Fibroblast of lung (primary cell): ENCODE data around the gene SDC4.

Experiments used
- CTCF ChIP-seq, 2 donors: IDR thresholded peaks in 1 of 2; conservative IDR thresholded peaks in 1 of 2; 1 replicate in 1 of 2; 2 replicates in 1 of 2; pipeline ENCODE4 v1.5.1; 2011 to 2012; ENCODE audit warnings: low read length in 2 of 2, control low read depth in 1 of 2, inconsistent platforms in 1 of 2, low read depth in 1 of 2, mild to moderate bottlenecking in 1 of 2
- EZH2 ChIP-seq: IDR thresholded peaks from 2 replicates; pipeline ENCODE4 v1.5.1; 2012; ENCODE audit warnings: low read length, control low read depth, mild to moderate bottlenecking; ENCODE audit errors: missing control alignments

- TF ChIP-seq CTCF (conservative IDR thresholded peaks at IDR 0.05 in 1 of 2, IDR thresholded peaks at IDR 0.05 in 1 of 2; ENCODE audit: low read depth in 1 of 2, low read length in 2 of 2) = no peak
- no peak for TF ChIP-seq EZH2
These were observed 46.2 kb upstream of the SDC4 start for GRCh38 chr20:45394221-45395113.
